WTC11 (cell line): ENCODE measurements around the gene ABHD6. TPM values are rescaled to one million over a fixed set of nuclear protein-coding genes. Genes with fewer than 3 reads are reported as not detected.

ENCODE experiments used
- ATAC-seq: fragments of 200-7000 bp; cut with Tn5 transposase; 2 replicates; pipeline ENCODE4 v1.10.0; 2021; ENCODE audit warnings: mild to moderate bottlenecking, moderate library complexity
- CTCF ChIA-PET: fragments of 300-600 bp; sonication (Branson Sonifier 250); formaldehyde crosslinking; loops from one replicate; lab custom pipeline; 2021; ENCODE audit warnings: antibody characterized with exemption; lab: Charles Lee
- POLR2A ChIA-PET: fragments of 350-600 bp; sonication (Branson Sonifier 250); formaldehyde crosslinking; loops from one replicate; lab custom pipeline; 2021; ENCODE audit warnings: antibody characterized with exemption; lab: Charles Lee
- DNase-seq: peaks from one replicate; pipeline ENCODE4 v3.0.0; 2021; ENCODE audit warnings: low spot score
- H3K27ac Mint-ChIP-seq: 2 replicates; pipeline ENCODE4 v1.8.0; 2021; ENCODE audit warnings: mixed read lengths
- H3K27me3 Mint-ChIP-seq: 2 replicates; pipeline ENCODE4 v1.8.0; 2021; ENCODE audit warnings: low read depth, mild to moderate bottlenecking, moderate library complexity, mixed read lengths
- H3K36me3 Mint-ChIP-seq: 2 replicates; pipeline ENCODE4 v1.8.0; 2021; ENCODE audit warnings: mixed read lengths
- H3K4me1 Mint-ChIP-seq: 2 replicates; pipeline ENCODE4 v1.8.0; 2022; ENCODE audit warnings: mixed read lengths
- H3K4me3 Mint-ChIP-seq: 2 replicates; pipeline ENCODE4 v1.8.0; 2021; ENCODE audit warnings: mild to moderate bottlenecking, moderate library complexity, mixed read lengths
- H3K9me3 Mint-ChIP-seq: 2 replicates; pipeline ENCODE4 v1.8.0; 2021; ENCODE audit warnings: mixed read lengths
- AFF4 ChIP-seq: sonication (generic); formaldehyde crosslinking; IDR thresholded peaks from 2 replicates; pipeline ENCODE4 v1.8.1; 2023; ENCODE audit warnings: mild to moderate bottlenecking, missing genetic modification reagents, borderline replicate concordance
- EMX1 ChIP-seq: fragments of 250-450 bp; sonication (Bioruptor Pico); IDR thresholded peaks from 2 replicates; pipeline ENCODE4 v1.8.0; 2021; ENCODE audit warnings: mild to moderate bottlenecking
- PRRX2 ChIP-seq: fragments of 250-450 bp; sonication (Bioruptor Pico); IDR thresholded peaks from 2 replicates; pipeline ENCODE4 v1.8.0; 2021; ENCODE audit warnings: mild to moderate bottlenecking
- TEAD1 ChIP-seq: sonication (generic); formaldehyde crosslinking; IDR thresholded peaks from 2 replicates; pipeline ENCODE4 v1.8.0; 2022; ENCODE audit warnings: mild to moderate bottlenecking, missing genetic modification reagents
- ZNF263 ChIP-seq: sonication (generic); formaldehyde crosslinking; IDR thresholded peaks from 2 replicates; pipeline ENCODE4 v1.8.1; 2022; ENCODE audit warnings: low read depth, mild to moderate bottlenecking, moderate library complexity, missing genetic modification reagents
- ZNF512 ChIP-seq: sonication (generic); formaldehyde crosslinking; IDR thresholded peaks from 2 replicates; pipeline ENCODE4 v1.8.1; 2022; ENCODE audit warnings: missing genetic modification reagents, borderline replicate concordance
- ZNF671 ChIP-seq: fragments of 250-450 bp; sonication (Bioruptor Pico); IDR thresholded peaks from 2 replicates; pipeline ENCODE4 v1.8.0; 2021; ENCODE audit warnings: mild to moderate bottlenecking
- total RNA-seq: library from RNA; stranded (reverse); gene quantifications from 3 replicates; pipeline ENCODE4 v1.2.3, GENCODE V29; 2021
- TF ChIP-seq, protein P1 (sequence below): fragments of 250-450 bp; sonication (Bioruptor Pico); IDR thresholded peaks from 2 replicates; pipeline ENCODE4 v1.9.0; 2021; ENCODE audit warnings: mild to moderate bottlenecking
- TF ChIP-seq, protein P2 (sequence below): sonication (generic); formaldehyde crosslinking; IDR thresholded peaks from 2 replicates; pipeline ENCODE4 v1.8.0; 2022; ENCODE audit warnings: missing genetic modification reagents
- TF ChIP-seq, protein P3 (sequence below): sonication (generic); formaldehyde crosslinking; IDR thresholded peaks from 2 replicates; pipeline ENCODE4 v1.8.0; 2022; ENCODE audit warnings: mild to moderate bottlenecking, missing genetic modification reagents
- TF ChIP-seq, protein P4 (sequence below): sonication (generic); formaldehyde crosslinking; IDR thresholded peaks from 2 replicates; pipeline ENCODE4 v1.8.0; 2023; ENCODE audit warnings: mild to moderate bottlenecking, missing genetic modification reagents
- TF ChIP-seq, protein P5 (sequence below): fragments of 250-450 bp; sonication (Bioruptor Pico); IDR thresholded peaks from 2 replicates; pipeline ENCODE4 v2.1.2; 2022; ENCODE audit warnings: mild to moderate bottlenecking, moderate library complexity
- TF ChIP-seq, protein P6 (sequence below): sonication (generic); formaldehyde crosslinking; IDR thresholded peaks from 2 replicates; pipeline ENCODE4 v1.8.0; 2022; ENCODE audit warnings: mild to moderate bottlenecking, missing genetic modification reagents

The ABHD6 gene
- total RNA-seq, 1 experiment from 2014 or later: 5.4 TPM

GRCh38 chr3:58317811-58318210, 80.2 kb downstream of the ABHD6 start:
- POLR2A ChIA-PET: no interaction called here
- no peak for ATAC-seq
- CTCF ChIA-PET: interaction anchor here (1.4 to 1.8 kb wide), 2 partner anchors 98 to 140 kb away, joined by 3 to 6 read pairs; no protein-coding TSS in a partner anchor

DNA sequence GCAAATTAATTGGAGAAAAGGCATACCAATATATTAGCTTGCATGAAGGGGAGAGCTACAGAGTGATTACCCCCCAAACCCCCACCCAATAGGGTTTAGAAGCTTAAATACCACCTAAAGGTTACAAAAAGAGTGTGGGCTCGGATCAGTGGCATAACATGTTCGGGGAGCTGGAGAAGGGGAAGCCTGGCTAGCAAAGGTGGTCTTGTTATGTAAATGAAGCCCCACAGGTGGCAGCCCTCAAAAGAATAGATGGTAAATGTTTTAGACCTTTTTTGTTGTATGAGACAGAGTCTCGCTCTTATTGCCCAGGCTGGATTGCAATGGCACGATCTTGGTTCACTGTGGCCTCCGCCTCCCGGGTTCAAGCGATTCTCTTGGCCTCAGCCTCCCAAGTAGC, 84.2 kb downstream of the ABHD6 start:
- Mint-ChIP-seq H3K4me1 (peaks cover 33% of the 10 kb centered on the region), H3K27ac (peak overlapping the region; percentile 82), H3K27me3 (no peaks in the 10 kb centered on the region), H3K36me3 (peaks cover 20% of the 10 kb centered on the region), H3K4me3 (peak overlapping the region; percentile 34), H3K9me3 (no peaks in the 10 kb centered on the region)
- peak; percentile 55 for DNase-seq
- TF ChIP-seq, protein P1, sequence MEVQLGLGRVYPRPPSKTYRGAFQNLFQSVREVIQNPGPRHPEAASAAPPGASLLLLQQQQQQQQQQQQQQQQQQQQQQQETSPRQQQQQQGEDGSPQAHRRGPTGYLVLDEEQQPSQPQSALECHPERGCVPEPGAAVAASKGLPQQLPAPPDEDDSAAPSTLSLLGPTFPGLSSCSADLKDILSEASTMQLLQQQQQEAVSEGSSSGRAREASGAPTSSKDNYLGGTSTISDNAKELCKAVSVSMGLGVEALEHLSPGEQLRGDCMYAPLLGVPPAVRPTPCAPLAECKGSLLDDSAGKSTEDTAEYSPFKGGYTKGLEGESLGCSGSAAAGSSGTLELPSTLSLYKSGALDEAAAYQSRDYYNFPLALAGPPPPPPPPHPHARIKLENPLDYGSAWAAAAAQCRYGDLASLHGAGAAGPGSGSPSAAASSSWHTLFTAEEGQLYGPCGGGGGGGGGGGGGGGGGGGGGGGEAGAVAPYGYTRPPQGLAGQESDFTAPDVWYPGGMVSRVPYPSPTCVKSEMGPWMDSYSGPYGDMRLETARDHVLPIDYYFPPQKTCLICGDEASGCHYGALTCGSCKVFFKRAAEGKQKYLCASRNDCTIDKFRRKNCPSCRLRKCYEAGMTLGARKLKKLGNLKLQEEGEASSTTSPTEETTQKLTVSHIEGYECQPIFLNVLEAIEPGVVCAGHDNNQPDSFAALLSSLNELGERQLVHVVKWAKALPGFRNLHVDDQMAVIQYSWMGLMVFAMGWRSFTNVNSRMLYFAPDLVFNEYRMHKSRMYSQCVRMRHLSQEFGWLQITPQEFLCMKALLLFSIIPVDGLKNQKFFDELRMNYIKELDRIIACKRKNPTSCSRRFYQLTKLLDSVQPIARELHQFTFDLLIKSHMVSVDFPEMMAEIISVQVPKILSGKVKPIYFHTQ (CRISPR knock-in tag): 0 out of 2 replicates have a peak, but pooled peaks have one; percentile 45
- TF ChIP-seq, protein P2, sequence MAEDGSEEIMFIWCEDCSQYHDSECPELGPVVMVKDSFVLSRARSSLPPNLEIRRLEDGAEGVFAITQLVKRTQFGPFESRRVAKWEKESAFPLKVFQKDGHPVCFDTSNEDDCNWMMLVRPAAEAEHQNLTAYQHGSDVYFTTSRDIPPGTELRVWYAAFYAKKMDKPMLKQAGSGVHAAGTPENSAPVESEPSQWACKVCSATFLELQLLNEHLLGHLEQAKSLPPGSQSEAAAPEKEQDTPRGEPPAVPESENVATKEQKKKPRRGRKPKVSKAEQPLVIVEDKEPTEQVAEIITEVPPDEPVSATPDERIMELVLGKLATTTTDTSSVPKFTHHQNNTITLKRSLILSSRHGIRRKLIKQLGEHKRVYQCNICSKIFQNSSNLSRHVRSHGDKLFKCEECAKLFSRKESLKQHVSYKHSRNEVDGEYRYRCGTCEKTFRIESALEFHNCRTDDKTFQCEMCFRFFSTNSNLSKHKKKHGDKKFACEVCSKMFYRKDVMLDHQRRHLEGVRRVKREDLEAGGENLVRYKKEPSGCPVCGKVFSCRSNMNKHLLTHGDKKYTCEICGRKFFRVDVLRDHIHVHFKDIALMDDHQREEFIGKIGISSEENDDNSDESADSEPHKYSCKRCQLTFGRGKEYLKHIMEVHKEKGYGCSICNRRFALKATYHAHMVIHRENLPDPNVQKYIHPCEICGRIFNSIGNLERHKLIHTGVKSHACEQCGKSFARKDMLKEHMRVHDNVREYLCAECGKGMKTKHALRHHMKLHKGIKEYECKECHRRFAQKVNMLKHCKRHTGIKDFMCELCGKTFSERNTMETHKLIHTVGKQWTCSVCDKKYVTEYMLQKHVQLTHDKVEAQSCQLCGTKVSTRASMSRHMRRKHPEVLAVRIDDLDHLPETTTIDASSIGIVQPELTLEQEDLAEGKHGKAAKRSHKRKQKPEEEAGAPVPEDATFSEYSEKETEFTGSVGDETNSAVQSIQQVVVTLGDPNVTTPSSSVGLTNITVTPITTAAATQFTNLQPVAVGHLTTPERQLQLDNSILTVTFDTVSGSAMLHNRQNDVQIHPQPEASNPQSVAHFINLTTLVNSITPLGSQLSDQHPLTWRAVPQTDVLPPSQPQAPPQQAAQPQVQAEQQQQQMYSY (CRISPR knock-in tag): no peak
- 0 out of 2 replicates have a peak, but pooled peaks have one; percentile 33 for TF ChIP-seq TEAD1 (CRISPR knock-in tag)
- ChIA-PET POLR2A (interaction anchor here (1.0 kb wide), 1 partner anchor 16 kb away, joined by 3 read pairs; the partner anchor contains the start of genes HTD2 and RPP14), CTCF (interaction anchor here (0.6 to 2.7 kb wide), 21 partner anchors 11 to 263 kb away, joined by 3 to 34 read pairs (median 4); partner anchors contain the start of genes HTD2, PXK and RPP14)
- ATAC-seq: peak; percentile 87

More at GRCh38 chr3:58317811-58318210, 80.2 kb downstream of the ABHD6 start:
- DNase-seq: no peak
- H3K4me3 Mint-ChIP-seq: no peak overlapping the region
- no peak overlapping the region for H3K27ac Mint-ChIP-seq
- no peak for TF ChIP-seq ZNF512
- TF ChIP-seq ZNF263: no peak
- TF ChIP-seq PRRX2 (CRISPR knock-in tag): no peak
- TF ChIP-seq ZNF671 (CRISPR knock-in tag): no peak
- no peak for TF ChIP-seq AFF4 (CRISPR knock-in tag)
- H3K36me3 Mint-ChIP-seq: peaks cover 50% of the 10 kb centered on the region
- H3K27me3 Mint-ChIP-seq: no peaks in the 10 kb centered on the region
- H3K9me3 Mint-ChIP-seq: no peaks in the 10 kb centered on the region
- peaks cover 19% of the 10 kb centered on the region for H3K4me1 Mint-ChIP-seq

- no peak for ATAC-seq
- ChIA-PET POLR2A (interaction anchor here (1.0 kb wide), 1 partner anchor 17 kb away, joined by 3 read pairs; the partner anchor contains the start of genes HTD2 and RPP14), CTCF (interaction anchor here (0.8 to 2.7 kb wide), 9 partner anchors 16 to 206 kb away, joined by 3 to 34 read pairs (median 5); partner anchors contain the start of genes HTD2 and RPP14)
- H3K27me3 Mint-ChIP-seq: no peaks in the 10 kb centered on the region
- peaks cover 11% of the 10 kb centered on the region for H3K36me3 Mint-ChIP-seq
- DNase-seq: no peak
- peaks cover 33% of the 10 kb centered on the region for H3K4me1 Mint-ChIP-seq
- H3K4me3 Mint-ChIP-seq: no peak overlapping the region
- no peaks in the 10 kb centered on the region for H3K9me3 Mint-ChIP-seq
- H3K27ac Mint-ChIP-seq: peak overlapping the region; percentile 76; the same call in 1 of the 2 replicates
- TF ChIP-seq, protein P3, sequence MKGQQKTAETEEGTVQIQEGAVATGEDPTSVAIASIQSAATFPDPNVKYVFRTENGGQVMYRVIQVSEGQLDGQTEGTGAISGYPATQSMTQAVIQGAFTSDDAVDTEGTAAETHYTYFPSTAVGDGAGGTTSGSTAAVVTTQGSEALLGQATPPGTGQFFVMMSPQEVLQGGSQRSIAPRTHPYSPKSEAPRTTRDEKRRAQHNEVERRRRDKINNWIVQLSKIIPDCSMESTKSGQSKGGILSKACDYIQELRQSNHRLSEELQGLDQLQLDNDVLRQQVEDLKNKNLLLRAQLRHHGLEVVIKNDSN (CRISPR knock-in tag): no peak
- TF ChIP-seq, protein P4, sequence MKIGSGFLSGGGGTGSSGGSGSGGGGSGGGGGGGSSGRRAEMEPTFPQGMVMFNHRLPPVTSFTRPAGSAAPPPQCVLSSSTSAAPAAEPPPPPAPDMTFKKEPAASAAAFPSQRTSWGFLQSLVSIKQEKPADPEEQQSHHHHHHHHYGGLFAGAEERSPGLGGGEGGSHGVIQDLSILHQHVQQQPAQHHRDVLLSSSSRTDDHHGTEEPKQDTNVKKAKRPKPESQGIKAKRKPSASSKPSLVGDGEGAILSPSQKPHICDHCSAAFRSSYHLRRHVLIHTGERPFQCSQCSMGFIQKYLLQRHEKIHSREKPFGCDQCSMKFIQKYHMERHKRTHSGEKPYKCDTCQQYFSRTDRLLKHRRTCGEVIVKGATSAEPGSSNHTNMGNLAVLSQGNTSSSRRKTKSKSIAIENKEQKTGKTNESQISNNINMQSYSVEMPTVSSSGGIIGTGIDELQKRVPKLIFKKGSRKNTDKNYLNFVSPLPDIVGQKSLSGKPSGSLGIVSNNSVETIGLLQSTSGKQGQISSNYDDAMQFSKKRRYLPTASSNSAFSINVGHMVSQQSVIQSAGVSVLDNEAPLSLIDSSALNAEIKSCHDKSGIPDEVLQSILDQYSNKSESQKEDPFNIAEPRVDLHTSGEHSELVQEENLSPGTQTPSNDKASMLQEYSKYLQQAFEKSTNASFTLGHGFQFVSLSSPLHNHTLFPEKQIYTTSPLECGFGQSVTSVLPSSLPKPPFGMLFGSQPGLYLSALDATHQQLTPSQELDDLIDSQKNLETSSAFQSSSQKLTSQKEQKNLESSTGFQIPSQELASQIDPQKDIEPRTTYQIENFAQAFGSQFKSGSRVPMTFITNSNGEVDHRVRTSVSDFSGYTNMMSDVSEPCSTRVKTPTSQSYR (CRISPR knock-in tag): no peak
- TF ChIP-seq, protein P5, sequence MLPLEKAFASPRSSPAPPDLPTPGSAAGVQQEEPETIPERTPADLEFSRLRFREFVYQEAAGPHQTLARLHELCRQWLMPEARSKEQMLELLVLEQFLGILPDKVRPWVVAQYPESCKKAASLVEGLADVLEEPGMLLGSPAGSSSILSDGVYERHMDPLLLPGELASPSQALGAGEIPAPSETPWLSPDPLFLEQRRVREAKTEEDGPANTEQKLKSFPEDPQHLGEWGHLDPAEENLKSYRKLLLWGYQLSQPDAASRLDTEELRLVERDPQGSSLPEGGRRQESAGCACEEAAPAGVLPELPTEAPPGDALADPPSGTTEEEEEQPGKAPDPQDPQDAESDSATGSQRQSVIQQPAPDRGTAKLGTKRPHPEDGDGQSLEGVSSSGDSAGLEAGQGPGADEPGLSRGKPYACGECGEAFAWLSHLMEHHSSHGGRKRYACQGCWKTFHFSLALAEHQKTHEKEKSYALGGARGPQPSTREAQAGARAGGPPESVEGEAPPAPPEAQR (CRISPR knock-in tag): no peak
- no peak for TF ChIP-seq EMX1 (CRISPR knock-in tag)
- TF ChIP-seq, protein P6, sequence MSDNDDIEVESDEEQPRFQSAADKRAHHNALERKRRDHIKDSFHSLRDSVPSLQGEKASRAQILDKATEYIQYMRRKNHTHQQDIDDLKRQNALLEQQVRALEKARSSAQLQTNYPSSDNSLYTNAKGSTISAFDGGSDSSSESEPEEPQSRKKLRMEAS: no peak
Observed at GRCh38 chr3:58322793-58323192, 85.2 kb downstream of the ABHD6 start.
